8988T (cell line): Measurements from ENCODE around the gene JOSD2.
"Not testable (repeated sequence)": the region's sequence is repeated elsewhere in the genome, so short reads cannot be mapped to it uniquely, and the experiment has no call there.

Experiments
- DNase-seq: peaks from one replicate; pipeline ENCODE4 v3.0.0; 2011

The JOSD2 gene

DNA sequence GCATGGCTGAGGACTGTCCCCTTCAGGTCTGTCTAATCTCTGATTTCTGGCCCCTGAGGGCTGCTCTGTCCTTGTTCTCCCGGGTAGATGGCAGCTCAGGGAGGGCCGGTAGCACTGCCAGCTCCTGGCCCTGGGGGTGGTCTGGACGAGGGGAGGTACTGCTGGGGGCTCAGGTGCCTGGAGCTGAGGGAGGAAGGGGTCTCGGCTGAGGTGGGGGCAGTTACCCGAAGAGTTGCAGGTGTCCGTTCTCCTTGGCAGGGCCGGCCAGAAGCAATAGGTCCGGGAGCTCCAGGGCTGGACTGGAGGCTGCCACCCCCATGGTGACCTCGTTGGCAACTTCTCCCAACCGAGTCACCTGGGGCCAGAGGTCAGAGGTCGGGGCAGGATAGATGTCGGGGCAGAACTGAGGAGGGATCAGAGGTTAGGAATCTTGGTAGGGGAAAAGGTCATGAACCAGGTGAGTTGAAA lies 35.9 kb downstream of the JOSD2 start:
- no peak for DNase-seq

DNA sequence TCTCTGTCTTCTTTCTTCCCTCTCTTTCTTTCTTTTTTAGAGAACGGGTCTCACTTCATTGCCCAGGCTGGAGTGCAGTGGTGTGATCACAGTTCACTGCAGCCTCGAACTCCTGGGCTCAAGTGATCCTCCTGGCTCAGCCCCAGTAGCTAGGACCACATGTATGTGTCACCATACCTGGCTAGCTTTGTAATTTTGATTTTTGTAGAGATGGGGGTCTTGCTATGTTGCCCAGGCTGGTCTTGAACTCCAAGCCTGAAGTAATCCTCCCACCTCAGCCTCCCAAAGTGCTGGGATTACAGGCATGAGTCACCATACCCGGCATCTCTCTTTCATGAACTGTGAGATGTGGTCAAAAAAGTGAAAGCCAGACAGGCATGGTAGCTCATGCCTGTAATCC lies 37.7 kb downstream of the JOSD2 start:
- DNase-seq = not testable (repeated sequence)

DNA sequence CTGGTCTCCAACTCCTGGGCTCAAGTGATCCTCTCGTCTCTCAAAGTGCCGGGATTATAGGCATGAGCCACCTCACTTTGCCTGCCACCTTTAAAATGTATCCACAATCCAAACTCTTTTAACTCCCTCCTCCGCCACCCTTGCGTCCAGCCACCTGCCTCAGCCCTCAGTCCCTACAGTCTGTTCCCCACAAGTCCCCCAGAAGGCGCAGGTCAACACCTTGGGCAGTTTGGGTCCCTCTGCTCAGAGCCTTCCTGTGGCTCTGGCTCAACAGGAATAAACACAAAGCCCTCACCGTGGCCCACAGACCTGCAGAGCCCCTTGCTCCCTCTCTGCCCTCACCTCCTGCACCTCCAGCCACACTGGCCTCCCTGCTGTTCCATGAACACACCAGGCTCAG lies 42.2 kb downstream of the JOSD2 start:
- DNase-seq = no peak

DNA sequence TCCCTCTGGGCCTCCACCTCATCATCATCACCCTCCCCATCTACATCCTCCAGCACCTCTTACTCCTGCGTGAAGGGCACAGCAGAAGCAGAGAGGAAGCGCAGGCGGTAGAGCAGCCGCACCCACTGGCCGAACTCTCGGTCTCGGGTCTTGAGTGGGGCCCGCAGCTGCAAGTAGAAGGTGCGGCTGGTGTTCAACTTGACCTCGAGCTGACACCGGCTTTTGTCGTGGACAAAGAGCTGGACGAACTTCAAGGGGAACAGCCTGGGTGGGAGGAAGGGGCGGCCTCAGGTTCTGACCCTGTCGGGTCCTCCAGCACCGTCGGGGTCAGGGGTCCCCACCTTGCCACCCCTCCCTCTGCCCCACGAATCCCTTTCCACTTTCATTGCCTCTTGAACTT lies 43.4 kb downstream of the JOSD2 start:
- DNase-seq = no peak

DNA sequence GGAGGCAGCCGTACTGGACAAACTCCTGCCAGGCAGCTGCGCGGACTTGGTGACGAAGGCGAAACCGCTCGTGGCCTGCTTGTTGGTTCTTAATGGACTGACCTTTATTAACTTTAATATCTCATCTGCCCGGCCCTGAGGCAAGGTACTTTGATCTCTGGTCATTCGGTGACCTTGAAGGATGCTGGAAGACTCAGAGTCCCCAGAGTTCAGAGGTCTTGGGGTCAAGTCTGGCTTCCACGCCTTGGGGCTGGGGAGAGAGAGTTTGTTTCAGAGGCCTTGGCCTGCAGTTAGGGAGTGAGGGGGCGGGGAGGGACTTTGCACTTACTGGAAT lies 44.3 kb downstream of the JOSD2 start:
- DNase-seq = no peak

DNA sequence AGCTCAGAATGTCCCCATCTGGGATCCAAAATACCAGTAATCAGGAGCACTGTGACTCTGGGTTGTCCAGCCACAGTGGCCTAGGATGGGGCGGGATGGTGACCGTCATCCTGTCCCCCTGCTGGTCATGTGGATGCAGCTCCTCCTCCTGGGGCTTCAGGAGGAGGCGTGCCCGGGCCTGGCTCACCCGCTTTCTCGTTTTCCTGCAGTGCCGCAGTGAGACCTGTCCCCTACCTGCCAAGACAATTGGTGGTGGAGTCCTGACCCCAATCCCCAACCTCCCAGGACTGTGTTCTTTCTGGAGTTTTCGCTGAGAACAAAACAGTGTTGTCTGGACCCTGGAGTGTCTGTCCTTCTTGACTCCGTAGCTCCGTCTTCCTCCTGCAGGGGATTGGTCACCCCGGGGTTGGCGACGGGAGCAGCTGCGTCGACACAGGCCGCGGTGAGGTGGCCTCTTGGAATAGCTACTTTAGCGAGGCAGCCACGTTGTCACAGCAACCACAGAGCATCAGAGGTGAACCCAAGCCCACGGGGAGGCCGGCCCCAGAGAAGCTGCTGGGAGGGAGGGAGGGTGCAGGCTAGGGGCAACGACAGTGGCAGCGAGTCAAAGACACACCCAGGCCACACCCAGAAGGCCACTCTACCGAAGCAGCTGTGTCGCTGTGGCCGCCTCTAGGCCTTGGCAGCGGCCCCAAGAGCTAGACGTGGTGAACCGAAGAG lies 44.8 kb downstream of the JOSD2 start:
- peak; percentile 40 for DNase-seq

DNA sequence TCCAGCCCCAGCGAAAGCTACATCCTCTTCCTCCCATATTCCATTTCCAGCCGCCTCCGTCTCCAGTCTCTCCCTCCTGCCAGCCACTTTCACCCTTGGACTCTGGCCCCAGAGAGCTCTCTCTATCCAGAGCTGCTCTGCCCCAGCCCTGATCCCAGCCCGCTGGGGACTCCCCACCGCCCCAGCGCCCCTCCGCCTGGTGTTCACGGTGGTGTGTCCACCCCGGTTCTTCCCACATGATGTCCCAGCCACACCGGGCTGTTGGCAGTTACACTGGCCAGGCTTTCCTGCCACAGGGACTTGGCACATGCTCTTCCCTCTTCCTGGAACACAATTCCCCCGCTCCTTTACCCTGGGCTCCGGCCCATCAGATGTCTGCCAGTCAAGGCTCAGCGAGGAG lies 46.0 kb downstream of the JOSD2 start:
- DNase-seq = no peak

DNA sequence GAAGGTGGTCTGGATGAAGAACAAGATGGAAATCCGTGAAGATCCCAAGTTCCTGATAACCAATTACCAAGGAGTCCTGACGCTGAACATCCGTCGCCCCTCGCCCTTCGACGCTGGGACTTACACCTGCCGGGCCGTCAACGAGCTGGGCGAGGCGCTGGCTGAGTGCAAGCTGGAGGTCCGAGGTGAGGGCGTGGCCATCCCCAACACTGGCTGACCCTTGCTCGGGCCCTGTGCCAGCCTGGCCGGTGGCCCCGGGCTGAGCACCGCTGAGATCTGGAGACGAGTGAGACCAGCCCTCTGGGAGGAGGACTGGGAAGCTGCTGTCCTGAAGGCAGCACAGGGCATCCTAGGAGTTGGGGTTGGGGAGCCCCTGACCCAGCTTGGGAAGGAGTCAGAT lies 46.6 kb downstream of the JOSD2 start:
- no peak for DNase-seq

DNA sequence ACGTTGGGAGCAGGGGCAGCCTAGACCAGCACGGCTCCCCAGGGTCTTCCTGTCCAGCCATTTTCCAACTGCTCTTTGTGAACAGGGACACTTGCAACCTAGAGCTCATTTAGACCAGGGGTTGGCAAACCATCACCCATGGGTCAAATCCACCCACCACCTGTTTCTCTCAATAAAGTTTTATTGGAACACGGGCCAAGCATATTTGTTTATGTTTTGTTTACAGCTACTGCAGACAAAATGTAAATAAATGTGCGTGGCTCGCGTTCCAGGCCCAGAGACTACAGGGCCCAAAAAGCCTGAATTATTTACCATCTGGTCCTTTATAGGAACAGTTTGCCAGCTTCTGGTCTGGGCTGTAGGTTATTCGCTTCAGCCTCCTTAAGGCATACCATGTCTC lies 48.0 kb downstream of the JOSD2 start:
- DNase-seq = no peak

DNA sequence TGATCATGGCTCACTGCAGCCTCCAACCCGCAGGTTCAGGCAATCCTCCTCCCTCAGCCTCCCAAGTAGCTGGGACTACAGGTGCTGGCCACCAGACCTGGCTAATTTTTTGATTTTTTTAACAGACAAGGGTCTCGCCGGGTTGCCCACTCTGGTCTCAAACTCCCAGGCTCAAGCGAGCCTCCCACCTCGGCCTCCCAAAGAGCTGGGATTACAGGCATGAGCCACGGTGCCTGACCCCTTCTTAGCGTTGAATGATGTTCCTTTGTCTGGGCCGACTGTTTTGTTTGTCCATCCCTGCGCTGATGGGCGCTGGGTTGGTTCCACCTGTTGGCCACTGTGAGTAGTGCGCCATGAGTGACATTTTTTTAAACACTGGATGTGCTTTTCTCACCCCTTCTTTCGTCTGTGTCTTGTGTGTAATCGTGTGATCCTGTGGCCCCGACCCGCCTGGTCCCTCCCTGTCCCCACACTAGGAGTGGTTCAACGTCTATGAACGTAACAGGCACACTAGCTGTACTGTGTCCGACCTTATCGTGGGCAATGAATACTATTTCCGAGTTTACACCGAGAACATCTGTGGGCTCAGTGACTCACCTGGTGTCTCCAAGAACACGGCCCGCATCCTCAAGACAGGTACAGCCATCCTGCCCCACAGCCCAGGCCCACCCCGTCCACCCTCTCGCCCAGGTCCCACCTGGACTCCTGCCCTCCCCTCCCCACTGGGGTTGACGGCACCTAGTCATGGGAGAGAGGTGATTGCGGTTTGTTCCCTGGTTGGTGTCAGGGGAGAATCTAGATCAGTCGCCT lies 49.7 kb downstream of the JOSD2 start:
- peak; percentile 81 for DNase-seq

DNA sequence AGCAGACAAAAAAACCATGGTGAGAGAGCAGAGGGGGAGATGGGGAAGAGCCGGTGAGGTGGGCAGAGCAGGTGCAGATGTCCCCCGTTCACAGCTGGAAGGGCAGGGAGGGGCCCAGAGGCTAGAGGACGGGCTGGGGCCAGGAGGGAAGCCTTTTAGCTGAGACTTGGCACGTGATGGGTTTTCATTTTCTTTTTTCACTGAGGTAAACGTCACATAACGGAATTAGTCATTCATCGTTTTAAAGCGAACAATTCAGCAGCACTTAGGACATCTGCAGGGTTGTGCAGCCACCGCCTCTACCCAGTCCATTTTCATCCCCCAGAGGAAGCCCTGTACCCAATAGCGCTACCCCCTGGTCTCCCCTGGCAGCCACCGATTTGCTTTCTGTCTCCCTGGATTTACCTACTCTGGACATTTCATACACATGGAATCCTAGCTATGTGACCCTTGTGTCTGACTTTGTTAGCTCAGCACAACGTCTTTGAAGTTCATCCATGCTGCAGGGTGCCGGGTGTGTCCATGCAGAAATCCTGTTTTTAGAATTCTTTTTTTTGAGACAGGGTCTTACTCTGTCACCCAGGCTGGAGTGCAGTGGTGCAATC lies 50.7 kb downstream of the JOSD2 start:
- peak; percentile 85 for DNase-seq

DNA sequence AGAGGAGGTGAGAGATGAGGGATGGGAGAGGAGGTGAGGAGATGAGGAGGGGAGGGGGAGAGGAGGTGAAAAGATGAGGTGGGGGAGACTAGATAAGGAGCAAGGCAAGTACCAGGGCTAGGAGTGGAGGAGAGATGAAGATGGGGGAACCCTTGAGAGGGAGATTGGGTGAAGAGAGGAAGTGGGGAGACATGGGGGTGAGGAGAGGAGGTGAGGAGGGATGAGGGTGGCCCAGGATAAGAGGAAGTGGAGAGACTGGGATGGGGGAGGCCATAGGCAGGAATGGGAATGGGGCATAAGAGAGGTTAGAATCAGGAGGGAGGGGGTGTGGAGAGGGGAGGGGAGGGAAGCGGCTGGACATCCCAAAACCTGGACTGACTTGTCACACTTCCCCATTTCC lies 51.4 kb downstream of the JOSD2 start:
- DNase-seq = no peak

DNA sequence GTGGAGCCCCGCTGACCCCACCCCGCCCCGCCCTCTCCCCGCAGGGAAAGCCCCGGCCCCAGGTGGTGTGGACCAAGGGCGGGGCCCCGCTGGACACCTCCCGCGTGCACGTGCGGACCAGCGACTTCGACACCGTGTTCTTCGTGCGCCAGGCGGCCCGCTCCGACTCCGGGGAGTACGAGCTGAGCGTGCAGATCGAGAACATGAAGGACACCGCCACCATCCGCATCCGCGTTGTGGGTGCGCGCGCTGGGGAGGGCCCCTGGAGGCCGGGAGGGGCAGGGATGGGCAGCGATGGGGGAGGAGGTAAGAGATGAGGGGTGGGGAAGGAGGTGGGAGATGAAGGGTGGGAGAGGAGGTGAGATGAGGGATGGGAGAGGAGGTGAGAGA lies 51.9 kb downstream of the JOSD2 start:
- DNase-seq = no peak

DNA sequence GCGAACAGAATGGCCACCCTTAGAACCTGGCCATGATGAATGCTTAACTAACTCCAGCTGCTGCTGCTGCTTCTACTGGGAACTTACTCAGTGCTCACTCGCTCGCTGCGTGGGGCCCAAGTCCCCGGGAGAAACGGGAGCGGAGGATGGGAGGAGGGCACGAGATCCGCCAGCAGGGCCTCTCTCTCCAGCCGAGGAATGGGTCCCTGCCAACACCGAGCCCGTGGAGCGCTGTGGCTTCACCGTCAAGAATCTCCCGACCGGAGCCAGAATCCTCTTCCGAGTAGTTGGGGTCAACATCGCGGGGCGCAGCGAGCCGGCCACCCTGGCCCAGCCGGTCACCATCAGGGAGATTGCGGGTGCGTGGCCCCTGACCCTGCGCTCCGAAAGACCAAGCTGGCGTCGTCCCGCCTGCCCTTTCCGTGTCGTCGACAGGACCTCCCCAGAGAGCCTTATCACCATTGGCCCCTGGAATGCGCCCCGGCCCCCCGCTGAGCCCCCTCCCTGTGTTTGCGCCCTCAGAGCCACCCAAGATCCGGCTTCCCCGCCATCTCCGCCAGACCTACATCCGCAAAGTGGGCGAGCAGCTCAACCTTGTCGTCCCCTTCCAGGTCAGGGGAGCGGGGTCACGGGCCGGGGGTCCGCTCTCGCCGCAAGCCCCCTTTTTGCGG lies 52.5 kb downstream of the JOSD2 start:
- DNase-seq = no peak

DNA sequence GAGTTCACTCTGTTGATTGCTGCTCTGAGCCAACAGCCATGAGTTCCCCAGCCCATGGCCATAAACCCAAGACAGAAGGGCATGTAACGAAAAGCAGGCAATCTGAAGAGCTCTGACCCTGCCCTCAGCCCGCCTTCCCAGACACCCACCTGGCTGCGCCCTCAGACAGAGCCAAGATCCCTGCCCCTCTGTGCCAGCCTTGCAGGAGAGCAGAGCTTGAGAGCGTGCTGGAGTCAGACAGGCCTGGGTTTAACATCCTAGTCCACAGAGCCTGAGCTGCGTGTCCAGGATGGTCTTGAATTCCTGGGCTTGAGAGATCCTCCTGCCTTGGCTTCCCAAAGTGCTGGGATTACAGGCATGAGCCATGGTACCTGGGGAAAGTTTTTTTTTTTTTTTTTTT lies 53.7 kb downstream of the JOSD2 start:
- DNase-seq = no peak
